Activated B cell treated with CpG ODN at 0.5 μM for 24 hours (primary cell): ENCODE data around the gene TM4SF1. TPM values are rescaled to one million over a fixed set of nuclear protein-coding genes. Genes with fewer than 3 reads are reported as not detected.

Experiments
- ATAC-seq: fragments of 200-7000 bp; cut with Tn5 transposase; one replicate; pipeline ENCODE4 v1.10.0; 2021; ENCODE audit warnings: low read depth, mild to moderate bottlenecking, moderate library complexity
- CTCF ChIA-PET: fragments of 350-600 bp; sonication (Branson Sonifier 250); formaldehyde crosslinking; loops from one replicate; lab custom pipeline; 2021; ENCODE audit warnings: antibody characterized with exemption; lab: Charles Lee
- POLR2A ChIA-PET: fragments of 350-600 bp; sonication (Branson Sonifier 250); formaldehyde crosslinking; loops from one replicate; lab custom pipeline; 2021; ENCODE audit warnings: antibody characterized with exemption; lab: Charles Lee
- DNase-seq: peaks from one replicate; pipeline ENCODE4 v3.0.0; 2022
- H3K27ac Mint-ChIP-seq: one replicate; pipeline ENCODE4 v1.8.0; 2020; ENCODE audit warnings: mixed read lengths
- H3K27me3 Mint-ChIP-seq: one replicate; pipeline ENCODE4 v1.8.0; 2021; ENCODE audit warnings: mixed read lengths
- H3K36me3 Mint-ChIP-seq: one replicate; pipeline ENCODE4 v1.8.0; 2021; ENCODE audit warnings: low read depth, mixed read lengths
- H3K4me1 Mint-ChIP-seq: one replicate; pipeline ENCODE4 v1.8.0; 2021; ENCODE audit warnings: mixed read lengths
- H3K4me3 Mint-ChIP-seq: one replicate; pipeline ENCODE4 v1.8.0; 2020; ENCODE audit warnings: mild to moderate bottlenecking, mixed read lengths
- H3K9me3 Mint-ChIP-seq: one replicate; pipeline ENCODE4 v1.8.0; 2020; ENCODE audit warnings: mixed read lengths
- intact Hi-C: fragments of 100-400 bp; cut with micrococcal nuclease; formaldehyde crosslinking; loops from one replicate; pipeline ENCODE4 v1.15.1; 2024
- total RNA-seq: library from RNA; stranded (reverse); gene quantifications from 2 replicates; pipeline ENCODE4 v1.2.3, GENCODE V29; 2022
- TF ChIP-seq, protein P1 (sequence below): fragments of 200-600 bp; IDR thresholded peaks from one replicate; pipeline ENCODE4 v1.8.0; 2022; ENCODE audit warnings: antibody characterized with exemption, mild to moderate bottlenecking

TM4SF1 gene
- total RNA-seq, 1 donor from 2014 or later: not detected

DNA sequence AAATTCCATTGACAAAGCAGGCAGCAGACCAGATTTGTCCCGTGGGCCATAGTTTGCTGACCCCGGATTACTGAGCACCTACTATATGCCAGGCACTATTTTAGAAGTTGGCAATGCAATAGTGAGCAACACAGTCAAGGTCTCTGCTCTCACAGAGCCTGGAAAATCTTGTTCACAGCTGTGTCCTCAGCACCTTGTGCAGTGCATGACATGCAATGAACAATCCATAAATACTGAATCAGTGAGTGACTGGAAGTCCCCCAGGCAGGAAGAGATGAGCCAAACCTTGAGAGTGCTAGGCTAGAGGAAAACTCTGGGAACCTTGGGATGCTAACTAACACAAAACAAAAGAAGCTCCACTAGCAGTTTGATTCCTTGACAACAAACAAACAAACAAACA, 14.4 kb downstream of the TM4SF1 start:
- intact Hi-C loops: no loop called here
- H3K27me3 Mint-ChIP-seq: peaks cover 17% of the 10 kb centered on the region
- DNase-seq (no peak), ATAC-seq (no peak)
- no peaks in the 10 kb centered on the region for H3K4me1 Mint-ChIP-seq
- H3K4me3 Mint-ChIP-seq: no peak overlapping the region
- no peak overlapping the region for H3K27ac Mint-ChIP-seq
- TF ChIP-seq, protein P1, sequence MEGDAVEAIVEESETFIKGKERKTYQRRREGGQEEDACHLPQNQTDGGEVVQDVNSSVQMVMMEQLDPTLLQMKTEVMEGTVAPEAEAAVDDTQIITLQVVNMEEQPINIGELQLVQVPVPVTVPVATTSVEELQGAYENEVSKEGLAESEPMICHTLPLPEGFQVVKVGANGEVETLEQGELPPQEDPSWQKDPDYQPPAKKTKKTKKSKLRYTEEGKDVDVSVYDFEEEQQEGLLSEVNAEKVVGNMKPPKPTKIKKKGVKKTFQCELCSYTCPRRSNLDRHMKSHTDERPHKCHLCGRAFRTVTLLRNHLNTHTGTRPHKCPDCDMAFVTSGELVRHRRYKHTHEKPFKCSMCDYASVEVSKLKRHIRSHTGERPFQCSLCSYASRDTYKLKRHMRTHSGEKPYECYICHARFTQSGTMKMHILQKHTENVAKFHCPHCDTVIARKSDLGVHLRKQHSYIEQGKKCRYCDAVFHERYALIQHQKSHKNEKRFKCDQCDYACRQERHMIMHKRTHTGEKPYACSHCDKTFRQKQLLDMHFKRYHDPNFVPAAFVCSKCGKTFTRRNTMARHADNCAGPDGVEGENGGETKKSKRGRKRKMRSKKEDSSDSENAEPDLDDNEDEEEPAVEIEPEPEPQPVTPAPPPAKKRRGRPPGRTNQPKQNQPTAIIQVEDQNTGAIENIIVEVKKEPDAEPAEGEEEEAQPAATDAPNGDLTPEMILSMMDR: no peak
- H3K36me3 Mint-ChIP-seq: no peaks in the 10 kb centered on the region
- ChIA-PET CTCF (no interaction called here), POLR2A (no interaction called here)
- H3K9me3 Mint-ChIP-seq: no peaks in the 10 kb centered on the region

DNA sequence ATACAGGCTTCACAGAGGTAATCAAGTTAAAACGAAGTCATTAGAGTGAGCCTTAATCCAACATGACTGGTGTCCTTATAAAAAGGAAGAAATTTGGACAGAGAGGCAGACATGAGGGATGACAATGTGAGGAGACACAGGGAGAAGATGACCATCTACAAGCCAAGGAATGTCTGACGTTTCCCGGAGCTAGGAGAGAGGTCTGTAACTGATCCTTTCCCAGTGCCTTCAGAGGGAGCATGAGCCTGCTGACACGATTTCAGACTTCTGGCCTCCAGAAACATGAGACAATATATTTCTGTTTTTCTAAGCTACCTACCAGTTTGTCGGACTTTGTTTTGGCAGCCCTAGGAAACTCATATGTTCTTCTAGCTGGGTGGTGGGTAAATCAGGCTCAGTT, 15.1 kb downstream of the TM4SF1 start:
- Mint-ChIP-seq H3K4me1 (no peaks in the 10 kb centered on the region), H3K4me3 (no peak overlapping the region), H3K27ac (no peak overlapping the region), H3K36me3 (no peaks in the 10 kb centered on the region), H3K27me3 (peaks cover 14% of the 10 kb centered on the region), H3K9me3 (no peaks in the 10 kb centered on the region)
- ATAC-seq (no peak), DNase-seq (no peak)
- ChIA-PET POLR2A (no interaction called here), CTCF (interaction anchor here (1.0 kb wide), 1 partner anchor 11 kb away, joined by 3 read pairs; no protein-coding TSS in a partner anchor)
- intact Hi-C loops: no loop called here
- TF ChIP-seq, protein P1: no peak

DNA sequence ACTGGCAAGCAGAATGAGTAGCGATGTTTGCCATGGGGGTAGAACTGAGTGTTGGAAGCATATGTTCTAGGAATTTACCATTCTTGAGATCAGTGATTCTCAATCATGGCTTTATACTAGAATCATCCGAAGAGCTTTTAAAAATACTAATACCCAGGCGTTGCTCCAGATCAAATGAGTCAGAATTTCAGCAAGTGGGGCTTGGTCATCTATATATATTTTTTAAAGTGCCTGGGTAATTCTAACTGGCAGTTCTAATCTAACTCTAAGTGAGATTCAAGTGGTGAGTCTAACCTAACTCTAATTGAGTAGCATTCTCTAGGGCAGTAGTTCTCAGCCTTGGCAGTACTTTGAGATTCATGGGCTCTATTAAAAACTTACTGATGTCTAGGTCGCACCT, 20.8 kb downstream of the TM4SF1 start:
- DNase-seq: no peak
- intact Hi-C loops: no loop called here
- POLR2A ChIA-PET: no interaction called here
- Mint-ChIP-seq H3K27ac (no peak overlapping the region), H3K4me3 (no peak overlapping the region), H3K36me3 (no peaks in the 10 kb centered on the region), H3K4me1 (no peaks in the 10 kb centered on the region), H3K9me3 (no peaks in the 10 kb centered on the region), H3K27me3 (peaks cover 9% of the 10 kb centered on the region)
- ATAC-seq: no peak
- CTCF ChIA-PET: no interaction called here
- TF ChIP-seq, protein P1: no peak

DNA sequence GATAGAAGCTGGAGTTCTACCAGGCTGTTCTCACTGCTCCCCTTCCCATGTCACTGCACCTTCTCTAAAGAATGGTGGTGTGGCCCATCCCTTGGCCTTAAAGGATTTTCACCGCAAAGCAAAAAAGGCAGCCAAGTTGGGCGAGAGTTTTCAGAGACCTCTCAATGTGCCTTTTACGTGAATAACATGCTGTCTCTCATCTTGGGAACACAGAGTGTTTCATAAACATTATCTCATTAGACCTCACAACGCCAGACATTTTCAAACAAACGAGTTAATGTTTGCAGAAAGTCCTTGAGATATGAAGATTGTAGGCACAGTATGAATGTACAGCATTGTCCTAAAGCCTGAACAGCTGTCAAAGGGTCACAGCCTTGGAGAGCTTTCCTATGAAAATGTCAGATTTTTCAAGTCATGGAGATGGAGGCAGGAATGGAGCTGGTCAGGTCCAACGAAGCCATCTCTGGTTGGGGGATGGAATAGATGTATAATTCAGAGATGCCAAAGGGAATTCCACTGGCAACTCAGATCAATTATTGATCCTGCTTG, 21.3 kb downstream of the TM4SF1 start:
- H3K4me3 Mint-ChIP-seq: no peak overlapping the region
- H3K36me3 Mint-ChIP-seq: no peaks in the 10 kb centered on the region
- TF ChIP-seq, protein P1: no peak
- POLR2A ChIA-PET: no interaction called here
- ATAC-seq (no peak), DNase-seq (no peak)
- H3K27ac Mint-ChIP-seq: no peak overlapping the region
- H3K27me3 Mint-ChIP-seq: peaks cover 6% of the 10 kb centered on the region
- no peaks in the 10 kb centered on the region for H3K4me1 Mint-ChIP-seq
- CTCF ChIA-PET: no interaction called here
- intact Hi-C loops: no loop called here
- no peaks in the 10 kb centered on the region for H3K9me3 Mint-ChIP-seq

DNA sequence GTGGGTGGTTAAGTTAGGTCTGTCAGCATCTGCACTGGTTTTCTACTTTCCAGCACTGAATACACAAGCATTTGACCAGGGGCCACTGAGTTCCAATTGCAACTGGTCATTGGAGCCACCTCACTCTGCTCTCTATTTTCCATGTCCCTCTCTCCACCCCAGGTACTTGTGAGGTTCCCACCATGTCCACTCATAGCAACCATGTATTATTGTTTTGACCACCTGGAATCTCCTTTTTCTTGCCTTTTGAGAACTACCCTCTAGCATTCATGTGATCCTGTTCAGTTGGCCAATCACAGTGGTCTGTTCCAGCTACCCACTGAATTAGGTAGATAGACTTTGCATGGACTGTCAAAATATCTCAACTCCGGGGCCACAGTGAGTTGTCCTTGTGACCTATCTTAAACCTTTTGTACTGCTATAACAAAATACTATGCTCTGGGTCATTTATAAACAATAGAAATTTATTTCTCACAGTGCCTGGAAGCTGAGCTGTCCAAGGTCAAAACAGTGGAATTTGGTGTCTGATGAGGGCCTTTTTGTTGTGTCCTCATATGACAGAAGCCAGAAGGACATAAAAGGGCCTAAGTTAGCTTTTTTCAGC, 23.8 kb downstream of the TM4SF1 start:
- CTCF ChIA-PET: no interaction called here
- no peaks in the 10 kb centered on the region for H3K9me3 Mint-ChIP-seq
- intact Hi-C loops: no loop called here

More for the DNA sequence above, 23.8 kb downstream of the TM4SF1 start:
- no peak for ATAC-seq
- H3K4me3 Mint-ChIP-seq: no peak overlapping the region
- DNase-seq: no peak
- TF ChIP-seq, protein P1: no peak
- peaks cover 14% of the 10 kb centered on the region for H3K27me3 Mint-ChIP-seq
- no peak overlapping the region for H3K27ac Mint-ChIP-seq
- H3K4me1 Mint-ChIP-seq: no peaks in the 10 kb centered on the region
- POLR2A ChIA-PET: no interaction called here
- no peaks in the 10 kb centered on the region for H3K36me3 Mint-ChIP-seq
